H1 (cell line): ENCODE data around the gene HSD17B2. TPM values are rescaled to one million over a fixed set of nuclear protein-coding genes. Genes with fewer than 3 reads are reported as not detected.

Experiments used
- CTCF ChIA-PET: fragments of 300-600 bp; sonication (Branson Sonifier 250); formaldehyde crosslinking; loops from one replicate; lab custom pipeline; 2021; ENCODE audit not compliant: partially characterized antibody; lab: Charles Lee
- POLR2A ChIA-PET: fragments of 300-600 bp; sonication (Branson Sonifier 250); formaldehyde crosslinking; loops from one replicate; lab custom pipeline; 2021; ENCODE audit warnings: inconsistent platforms; ENCODE audit not compliant: partially characterized antibody; lab: Charles Lee
- DNase-seq, 2 experiments: peaks; one replicate each; pipeline versions ENCODE4 v3.0.0 to v3.0.0-alpha.2; 2010 to 2022; ENCODE audit warnings: low spot score in 2 of 2, low read depth in 1 of 2, mixed read lengths in 1 of 2
- FAIRE-seq: peaks from 2 replicates; lab custom pipeline; 2011; peaks lifted over from hg19 to GRCh38; lab: Jason Lieb, UNC
- H2AFZ ChIP-seq: 2 replicates; pipeline ENCODE4 v1.8.1; 2012; ENCODE audit warnings: low read length, inconsistent platforms
- H2AK5ac ChIP-seq: 2 replicates; pipeline ENCODE4 v1.6.1; 2013; ENCODE audit warnings: low read depth, low read length
- H2BK120ac ChIP-seq: replicated peaks from 2 replicates; pipeline ENCODE3; 2013; ENCODE audit warnings: low read depth, low read length, inconsistent platforms
- H2BK12ac ChIP-seq: 2 replicates; pipeline ENCODE4 v1.6.1; 2013; ENCODE audit warnings: low read depth, low read length
- H2BK15ac ChIP-seq: 2 replicates; pipeline ENCODE4 v1.6.1; 2013; ENCODE audit warnings: low read length
- H2BK20ac ChIP-seq: 2 replicates; pipeline ENCODE4 v1.6.1; 2013; ENCODE audit warnings: low read length
- H2BK5ac ChIP-seq: 2 replicates; pipeline ENCODE4 v1.6.1; 2013; ENCODE audit warnings: low read depth, low read length
- H3K14ac ChIP-seq: 2 replicates; pipeline ENCODE4 v1.6.1; 2013; ENCODE audit warnings: inconsistent platforms; ENCODE audit not compliant: insufficient read length
- H3K18ac ChIP-seq: 2 replicates; pipeline ENCODE4 v1.6.1; 2013; ENCODE audit warnings: low read length; ENCODE audit errors: extremely low read depth
- H3K23ac ChIP-seq: 2 replicates; pipeline ENCODE4 v1.6.1; 2013; ENCODE audit warnings: inconsistent platforms; ENCODE audit not compliant: insufficient read length
- H3K23me2 ChIP-seq: 2 replicates; pipeline ENCODE4 v1.6.1; 2013; ENCODE audit warnings: low read depth, low read length
- H3K27ac ChIP-seq: 2 replicates; pipeline ENCODE4 v1.6.1; 2011; ENCODE audit warnings: low read depth, low read length, inconsistent platforms
- H3K27me3 ChIP-seq, 4 experiments: replicated peaks in 1 of 4; 1 replicate in 1 of 4; 2 replicates in 3 of 4; pipeline versions ENCODE4 v1.6.1 to v1.8.1; 2011 to 2013; ENCODE audit warnings: low read length in 3 of 4, mild to moderate bottlenecking in 3 of 4, inconsistent platforms in 2 of 4, mixed read lengths in 2 of 4, moderate library complexity in 1 of 4; ENCODE audit not compliant: control insufficient read depth in 3 of 4, insufficient read depth in 3 of 4; ENCODE audit errors: extremely low read depth in 1 of 4
- H3K36me3 ChIP-seq, 4 experiments: 2 replicates each; pipeline versions ENCODE4 v1.6.1 to v1.8.1; 2011 to 2013; ENCODE audit warnings: mild to moderate bottlenecking in 4 of 4, low read length in 3 of 4, moderate library complexity in 2 of 4, control low read depth in 1 of 4, inconsistent platforms in 1 of 4; ENCODE audit not compliant: insufficient read depth in 4 of 4, control insufficient read depth in 2 of 4
- H3K4ac ChIP-seq: replicated peaks from 2 replicates; pipeline ENCODE3; 2013; ENCODE audit warnings: low read length, low read depth, mixed read lengths, inconsistent platforms; ENCODE audit not compliant: insufficient read length
- H3K4me1 ChIP-seq, 4 experiments: replicated peaks in 1 of 4; 1 replicate in 1 of 4; 2 replicates in 3 of 4; pipeline versions ENCODE4 v1.6.1 to v1.8.1; 2011 to 2013; ENCODE audit warnings: low read length in 3 of 4, inconsistent platforms in 2 of 4, mixed read lengths in 1 of 4; ENCODE audit not compliant: insufficient read depth in 4 of 4, control insufficient read depth in 3 of 4
- H3K4me2 ChIP-seq, 2 experiments: 2 replicates each; pipeline versions ENCODE4 v1.6.1 to v1.8.1; 2011 to 2013; ENCODE audit warnings: low read depth in 2 of 2, low read length in 2 of 2, control low read depth in 1 of 2, inconsistent platforms in 1 of 2, mild to moderate bottlenecking in 1 of 2; ENCODE audit not compliant: insufficient read depth in 1 of 2
- H3K4me3 ChIP-seq, 4 experiments: fragments of 200-600, 300-600 bp in 1 of 4; sonication (generic), shearing (Covaris generic), sonication (Bioruptor Twin) in 1 of 4; 2 replicates each; pipeline versions ENCODE4 v1.5.1 to v1.8.1; 2011 to 2016; ENCODE audit warnings: low read length in 4 of 4, low read depth in 3 of 4, control low read depth in 2 of 4, inconsistent platforms in 2 of 4, mild to moderate bottlenecking in 2 of 4, mixed read lengths in 1 of 4, moderate library complexity in 1 of 4; ENCODE audit not compliant: insufficient read depth in 2 of 4; ENCODE audit errors: extremely low read depth in 1 of 4
- H3K56ac ChIP-seq: replicated peaks from 2 replicates; pipeline ENCODE3; 2013; ENCODE audit warnings: low read depth, mild to moderate bottlenecking, mixed read lengths, low read length, inconsistent platforms; ENCODE audit not compliant: insufficient read length
- H3K79me1 ChIP-seq: 2 replicates; pipeline ENCODE4 v1.6.1; 2013; ENCODE audit warnings: low read depth, low read length, control low read depth
- H3K79me2 ChIP-seq, 2 experiments: 2 replicates each; pipeline versions ENCODE4 v1.6.1 to v1.8.1; 2012 to 2013; ENCODE audit warnings: low read length in 2 of 2, mild to moderate bottlenecking in 2 of 2, inconsistent platforms in 1 of 2; ENCODE audit not compliant: insufficient read depth in 2 of 2, control insufficient read depth in 1 of 2
- H3K9ac ChIP-seq, 4 experiments: replicated peaks in 1 of 4; 1 replicate in 1 of 4; 2 replicates in 3 of 4; pipeline versions ENCODE4 v1.6.1 to v1.8.1; 2011 to 2013; ENCODE audit warnings: low read depth in 3 of 4, low read length in 3 of 4, control low read depth in 2 of 4, mild to moderate bottlenecking in 2 of 4, moderate library complexity in 2 of 4, inconsistent platforms in 1 of 4; ENCODE audit errors: extremely low read depth in 1 of 4
- H3K9me3 ChIP-seq, 2 experiments: 2 replicates each; pipeline versions ENCODE4 v1.6.1 to v1.8.1; 2012 to 2013; ENCODE audit warnings: mild to moderate bottlenecking in 2 of 2, moderate library complexity in 2 of 2, control low read depth in 1 of 2, inconsistent platforms in 1 of 2, low read depth in 1 of 2, low read length in 1 of 2, mixed read lengths in 1 of 2; ENCODE audit not compliant: insufficient read depth in 2 of 2
- H4K20me1 ChIP-seq, 2 experiments: replicated peaks in 1 of 2; 2 replicates each; pipeline versions ENCODE3 to v1.8.1; 2011 to 2013; ENCODE audit warnings: inconsistent platforms in 2 of 2, low read length in 2 of 2, mild to moderate bottlenecking in 1 of 2; ENCODE audit not compliant: insufficient read depth in 2 of 2, control insufficient read depth in 1 of 2
- H4K5ac ChIP-seq: 2 replicates; pipeline ENCODE4 v1.6.1; 2013; ENCODE audit warnings: low read length, low read depth, mixed read lengths, inconsistent platforms; ENCODE audit not compliant: insufficient read length
- H4K8ac ChIP-seq: 2 replicates; pipeline ENCODE4 v1.8.0; 2013; ENCODE audit warnings: mild to moderate bottlenecking, moderate library complexity, low read length, inconsistent platforms; ENCODE audit not compliant: insufficient read depth; ENCODE audit errors: extremely low read depth
- H4K91ac ChIP-seq: replicated peaks from 2 replicates; pipeline ENCODE3; 2013; ENCODE audit warnings: low read length, mixed read lengths, inconsistent platforms; ENCODE audit not compliant: insufficient read length
- BACH1 ChIP-seq: IDR thresholded peaks from 2 replicates; pipeline ENCODE4 v1.6.1; 2012; ENCODE audit warnings: low read length, improper control_type of control experiment
- CTBP2 ChIP-seq: IDR thresholded peaks from 2 replicates; pipeline ENCODE4 v1.7.0; 2011; ENCODE audit warnings: borderline replicate concordance, mild to moderate bottlenecking, moderate library complexity, mixed read lengths, low read length; ENCODE audit not compliant: insufficient read depth, insufficient read length
- EP300 ChIP-seq, 2 experiments: IDR thresholded peaks; 1 replicate in 1 of 2; 2 replicates in 1 of 2; pipeline ENCODE4 v1.6.1; 2011 to 2012; ENCODE audit warnings: low read depth in 2 of 2, low read length in 2 of 2, mild to moderate bottlenecking in 2 of 2, borderline replicate concordance in 1 of 2, inconsistent platforms in 1 of 2, moderate library complexity in 1 of 2
- EZH2 ChIP-seq: fragments of 200-600 bp; sonication (generic); IDR thresholded peaks from 2 replicates; pipeline ENCODE4 v1.7.1; 2012; ENCODE audit warnings: low read depth, mild to moderate bottlenecking, moderate library complexity, low read length, inconsistent platforms; ENCODE audit not compliant: severe bottlenecking
- GABPA ChIP-seq: IDR thresholded peaks from 2 replicates; pipeline ENCODE4 v1.6.1; 2011; ENCODE audit warnings: mild to moderate bottlenecking, low read length, moderate library complexity, borderline replicate concordance; ENCODE audit not compliant: insufficient read depth
- HDAC2 ChIP-seq, 2 experiments: fragments of 300-600 bp in 1 of 2; sonication (generic) in 1 of 2; IDR thresholded peaks; 2 replicates each; pipeline ENCODE4 v1.6.1; 2011 to 2012; ENCODE audit warnings: low read depth in 2 of 2, low read length in 2 of 2, mild to moderate bottlenecking in 2 of 2, moderate library complexity in 2 of 2, borderline replicate concordance in 1 of 2, inconsistent platforms in 1 of 2
- JUN ChIP-seq: IDR thresholded peaks from 2 replicates; pipeline ENCODE4 v1.6.1; 2011; ENCODE audit warnings: low read depth, mild to moderate bottlenecking, improper control_type of control experiment, low read length
- POLR2A ChIP-seq, 2 experiments: IDR thresholded peaks; 1 replicate in 1 of 2; 2 replicates in 1 of 2; pipeline ENCODE4 v1.6.1; 2011; ENCODE audit warnings: low read depth in 2 of 2, low read length in 2 of 2, mild to moderate bottlenecking in 2 of 2; ENCODE audit errors: control extremely low read depth in 1 of 2
- POU5F1 ChIP-seq: IDR thresholded peaks from 2 replicates; pipeline ENCODE4 v1.6.1; 2011; ENCODE audit warnings: low read depth, mild to moderate bottlenecking, low read length, moderate library complexity
- RBBP5 ChIP-seq: IDR thresholded peaks from 2 replicates; pipeline ENCODE4 v1.7.1; 2012; ENCODE audit warnings: low read depth, mild to moderate bottlenecking, inconsistent platforms, low read length, moderate library complexity, borderline replicate concordance
- SIN3A ChIP-seq, 2 experiments: IDR thresholded peaks in 1 of 2; conservative IDR thresholded peaks in 1 of 2; 2 replicates each; pipeline ENCODE4 v1.6.1; 2011 to 2012; ENCODE audit warnings: low read length in 2 of 2, improper control_type of control experiment in 1 of 2, low read depth in 1 of 2, mild to moderate bottlenecking in 1 of 2
- SIRT6 ChIP-seq: IDR thresholded peaks from one replicate; pipeline ENCODE4 v1.7.1; 2012; ENCODE audit warnings: low read length, inconsistent platforms
- SP2 ChIP-seq: IDR thresholded peaks from 2 replicates; pipeline ENCODE4 v1.6.1; 2012; ENCODE audit warnings: mild to moderate bottlenecking, low read length, inconsistent platforms
- TAF1 ChIP-seq: IDR thresholded peaks from 2 replicates; pipeline ENCODE4 v1.6.1; 2011; ENCODE audit warnings: mild to moderate bottlenecking, low read depth, low read length
- WGBS, 2 experiments: shearing (Covaris generic) in 1 of 2; methylation state at CpG; one replicate each; pipeline versions ENCODE4 v1.1.6 to v1.1.7; 2013 to 2015; ENCODE audit warnings: low lambda C conversion rate in 2 of 2, mixed read lengths in 2 of 2, inconsistent platforms in 1 of 2, low coverage in 1 of 2, missing lambda C conversion rate in 1 of 2; ENCODE audit not compliant: insufficient replicate concordance in 2 of 2, insufficient coverage in 1 of 2, insufficient read length in 1 of 2; ENCODE audit errors: extremely low coverage in 1 of 2, missing lambda C conversion rate in 1 of 2; 5-methylcytosine and 5-hydroxymethylcytosine counted together
- polyA plus RNA-seq, 7 experiments: library from polyadenylated mRNA; depleted of rRNA in 3 of 7; stranded (reverse) in 5 of 7; unstranded in 2 of 7; fragments of >200 nt in 5 of 7; fragments of 200-250 nt in 2 of 7; gene quantifications; 1 replicate in 5 of 7; 2 replicates in 1 of 7; 4 replicates in 1 of 7; pipeline versions ENCODE4 v1.2.1 to v1.2.3, GENCODE V29; 2011 to 2013; ENCODE audit warnings: missing spikeins in 2 of 7, mixed read lengths in 2 of 7
- total RNA-seq: library from RNA; stranded (reverse); fragmentation: NEBNext Ultra II Directional; extraction: Animal tissue kit (Norgen Biotek cat#: 25700); gene quantifications from 2 replicates; pipeline ENCODE4 v1.2.1, GENCODE V29; 2021

HSD17B2 gene
- total and polyA plus RNA-seq, 2 of the 8 experiments (the other 6 are each of a cell fraction or from before 2014, with no cell fraction given), result not detected

DNA sequence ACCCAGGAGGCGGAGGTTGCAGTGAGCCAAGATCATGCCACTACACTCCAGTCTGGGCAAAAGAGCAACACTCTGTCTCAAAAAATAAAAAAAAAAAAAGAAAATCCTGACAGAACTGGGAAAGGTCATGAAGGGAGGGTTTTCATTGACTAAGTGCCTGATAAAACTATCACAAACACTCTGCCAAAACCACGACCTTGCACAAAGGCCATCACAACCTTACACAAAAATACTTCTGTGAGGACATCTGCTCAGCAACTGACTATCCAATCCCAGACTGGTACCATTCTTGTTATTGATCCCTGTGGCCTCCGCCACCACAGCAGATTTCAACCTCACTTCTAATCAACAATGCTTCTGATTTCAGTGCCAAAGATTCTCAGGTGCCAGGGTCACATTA lies 94.8 kb downstream of the HSD17B2 start:
- no peak overlapping the region for H3K56ac ChIP-seq
- no peak overlapping the region for H4K8ac ChIP-seq
- H4K5ac ChIP-seq, result no peak overlapping the region
- TF ChIP-seq POU5F1 (no peak), EP300 (IDR thresholded peaks at IDR 0.05; ENCODE audit: borderline replicate concordance in 1 of 2, low read depth in 2 of 2, low read length in 2 of 2) (no peak), RBBP5 (no peak), GABPA (no peak), CTBP2 (no peak), EZH2 (no peak), POLR2A (IDR thresholded peaks at IDR 0.05; ENCODE audit: control extremely low read depth in 1 of 2, low read depth in 2 of 2, low read length in 2 of 2) (no peak), HDAC2 (IDR thresholded peaks at IDR 0.05; ENCODE audit: borderline replicate concordance in 1 of 2, low read depth in 2 of 2, low read length in 2 of 2) (no peak), SP2 (no peak), BACH1 (no peak), SIRT6 (no peak), TAF1 (no peak), JUN (no peak), SIN3A (conservative IDR thresholded peaks at IDR 0.05 in 1 of 2, IDR thresholded peaks at IDR 0.05 in 1 of 2; ENCODE audit: low read depth in 1 of 2, low read length in 2 of 2) (no peak)
- no peak overlapping the region for H2BK12ac ChIP-seq
- no peaks in the 10 kb centered on the region for H3K27me3 ChIP-seq
- no peak overlapping the region for H3K23ac ChIP-seq
- FAIRE-seq (no peak), DNase-seq (no peak)
- H3K9me3 ChIP-seq, result no peaks in the 10 kb centered on the region
- 93% methylated on average over 3 of the region's 3 CpGs; no CpG with 5 or more reads in 1 of the 2 experiments for WGBS, 2 experiments
- no peak overlapping the region for H2AFZ ChIP-seq
- H4K20me1 ChIP-seq, result no peaks in the 10 kb centered on the region
- CTCF ChIA-PET, result no interaction called here
- H2BK15ac ChIP-seq, result no peak overlapping the region
- no peaks in the 10 kb centered on the region for H3K36me3 ChIP-seq
- H3K14ac ChIP-seq, result no peak overlapping the region
- peaks cover 0 to 6% (median 0%) of the 10 kb centered on the region in 4 experiments; a peak in 1 of 7 replicates for H3K4me1 ChIP-seq
- no peak overlapping the region for H3K18ac ChIP-seq
- no peaks in the 10 kb centered on the region for H3K23me2 ChIP-seq
- POLR2A ChIA-PET, result no interaction called here
- no peak overlapping the region for H3K4me2 ChIP-seq
- H3K9ac ChIP-seq, result no peak overlapping the region
- H2BK5ac ChIP-seq, result no peak overlapping the region
- no peak overlapping the region for H3K4ac ChIP-seq
- no peak overlapping the region for H2BK120ac ChIP-seq
- H4K91ac ChIP-seq, result no peak overlapping the region
- no peak overlapping the region for H2BK20ac ChIP-seq
- no peaks in the 10 kb centered on the region for H3K79me2 ChIP-seq
- H3K79me1 ChIP-seq, result no peaks in the 10 kb centered on the region
- H3K27ac ChIP-seq, result no peak overlapping the region
- H3K4me3 ChIP-seq, result no peak overlapping the region
- H2AK5ac ChIP-seq, result no peak overlapping the region
